8988T (cell line): ENCODE measurements around the gene SYNE1.
"Not testable (repeated sequence)": the region's sequence is repeated elsewhere in the genome, so short reads cannot be mapped to it uniquely, and the experiment has no call there.

Experiments
- DNase-seq: peaks from one replicate; pipeline ENCODE4 v3.0.0; 2011

Gene SYNE1

DNA sequence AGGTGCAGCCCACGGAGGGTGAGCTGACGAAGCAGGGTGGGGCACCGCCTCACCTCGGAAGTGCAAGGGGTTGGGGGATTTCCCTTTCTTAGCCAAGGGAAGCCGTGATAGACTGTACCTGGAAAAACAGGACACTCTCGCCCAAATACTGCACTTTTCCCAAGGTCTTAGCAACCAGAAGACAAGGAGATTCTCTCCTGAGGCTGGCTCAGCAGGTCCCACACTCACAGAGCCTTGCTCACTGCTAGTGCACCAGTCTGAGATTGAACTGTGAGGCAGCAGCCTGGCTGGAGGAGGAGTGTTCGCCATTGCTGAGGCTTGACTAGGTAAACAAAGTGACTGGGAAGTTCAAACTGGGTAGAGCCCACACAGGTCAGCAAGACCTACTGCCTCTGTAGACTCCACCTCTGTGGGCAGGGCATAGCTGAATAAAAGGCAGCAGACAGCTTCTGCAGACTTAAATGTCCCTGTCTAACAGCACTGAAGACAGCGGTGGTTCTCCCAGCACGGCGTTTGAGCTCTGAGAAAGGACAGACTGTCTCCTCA is 28.0 kb downstream of the SYNE1 start:
- no peak for DNase-seq

DNA sequence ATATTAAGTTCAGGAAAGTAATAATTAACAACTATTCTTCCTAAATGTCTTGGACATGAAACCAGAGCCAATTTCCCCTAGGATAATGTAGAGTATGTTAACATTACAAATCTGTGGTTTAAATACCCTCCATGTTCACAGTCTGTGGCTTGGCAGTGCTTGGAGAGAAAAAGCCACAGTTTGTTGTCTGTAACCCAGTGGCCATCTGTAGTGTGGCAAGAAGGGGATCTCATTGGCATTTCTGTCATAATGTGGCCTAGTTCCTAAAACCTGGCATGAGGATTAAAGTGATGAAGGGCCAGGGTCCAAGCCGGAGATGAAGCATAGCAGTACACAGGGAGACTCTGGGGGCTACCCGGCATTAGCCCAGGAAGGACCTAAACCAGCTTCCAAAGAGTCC is 31.2 kb downstream of the SYNE1 start:
- DNase-seq = no peak

DNA sequence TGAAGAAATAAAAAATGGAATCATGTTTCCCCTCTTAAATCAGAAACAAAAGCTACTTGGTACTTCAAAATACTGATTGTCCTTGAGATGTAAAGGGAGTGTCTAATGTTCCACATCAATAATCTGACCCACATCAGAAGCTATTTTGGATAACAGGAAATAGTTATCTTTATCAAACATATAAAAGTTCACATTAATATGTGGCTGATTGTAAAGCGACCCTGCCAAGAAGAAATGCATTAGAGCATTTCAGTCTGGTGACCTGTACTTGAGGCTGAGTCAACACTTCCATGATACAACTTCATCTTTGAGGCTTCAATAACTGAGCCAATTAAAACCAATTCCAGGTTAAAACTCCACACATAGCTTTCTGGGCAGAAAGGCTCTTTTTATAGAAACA is 31.8 kb downstream of the SYNE1 start:
- no peak for DNase-seq

DNA sequence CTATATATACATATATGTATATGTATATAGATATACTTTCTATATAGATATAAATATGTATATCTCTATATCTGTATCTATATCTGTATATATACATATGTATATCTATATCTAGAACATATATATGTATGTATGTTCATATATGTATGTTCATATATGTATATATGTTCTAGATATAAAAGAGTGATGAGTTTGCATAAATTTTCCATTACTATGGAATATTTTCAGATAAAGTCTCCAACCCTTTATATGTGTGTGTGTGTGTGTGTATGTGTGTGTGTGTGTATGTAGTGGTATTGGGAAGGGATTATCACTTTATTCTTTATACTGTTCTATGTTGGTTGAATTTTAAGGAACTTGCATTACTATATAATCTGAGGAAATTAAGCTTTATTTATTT is 33.3 kb downstream of the SYNE1 start:
- DNase-seq = no peak

DNA sequence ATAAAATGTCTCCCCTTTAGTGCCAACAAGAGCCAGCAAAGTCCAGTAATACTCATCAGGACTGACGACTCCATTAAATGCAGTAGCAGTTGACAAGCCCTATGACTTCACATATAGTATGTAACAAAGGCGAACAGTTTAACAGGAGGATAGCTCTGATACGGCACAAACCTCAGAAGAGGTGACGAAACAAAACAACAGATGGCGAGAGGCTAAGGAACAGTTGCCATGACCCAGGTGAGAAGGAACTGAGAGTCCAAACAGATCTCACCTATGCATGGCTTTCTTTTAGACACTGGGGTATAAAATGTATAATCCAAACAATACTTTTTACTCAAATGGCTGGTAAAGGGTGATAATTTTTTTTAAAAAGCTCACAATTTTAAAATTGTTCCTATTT is 37.1 kb downstream of the SYNE1 start:
- DNase-seq = no peak

DNA sequence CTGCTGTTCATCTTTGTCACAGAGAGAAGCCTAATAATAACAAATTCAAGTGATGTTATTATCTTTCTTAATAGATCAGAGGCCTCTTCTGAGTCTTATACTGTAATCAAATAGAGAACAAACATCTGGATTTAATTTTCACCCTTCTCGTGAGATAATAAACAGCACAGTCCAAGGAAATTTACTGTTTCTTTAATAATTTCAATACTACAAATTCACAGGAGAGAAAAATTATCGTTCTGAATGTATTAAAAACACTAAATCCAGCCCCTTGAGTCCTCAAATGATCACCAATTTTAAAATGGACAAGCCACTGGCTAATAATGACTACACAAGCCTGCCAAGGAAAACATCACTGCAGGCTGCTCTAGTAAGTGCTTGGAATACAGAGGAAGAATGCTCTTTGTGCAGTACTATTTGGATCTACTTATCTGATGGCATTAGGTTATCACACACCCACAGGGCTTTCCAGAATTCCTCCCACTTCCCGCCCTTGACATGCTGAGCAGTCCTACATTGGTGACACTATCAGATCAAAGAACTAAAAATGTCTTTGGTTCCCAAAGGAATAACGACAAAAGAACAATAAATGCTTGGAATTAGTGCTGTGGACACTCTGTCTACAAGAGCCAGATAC is 38.1 kb downstream of the SYNE1 start:
- no peak for DNase-seq

DNA sequence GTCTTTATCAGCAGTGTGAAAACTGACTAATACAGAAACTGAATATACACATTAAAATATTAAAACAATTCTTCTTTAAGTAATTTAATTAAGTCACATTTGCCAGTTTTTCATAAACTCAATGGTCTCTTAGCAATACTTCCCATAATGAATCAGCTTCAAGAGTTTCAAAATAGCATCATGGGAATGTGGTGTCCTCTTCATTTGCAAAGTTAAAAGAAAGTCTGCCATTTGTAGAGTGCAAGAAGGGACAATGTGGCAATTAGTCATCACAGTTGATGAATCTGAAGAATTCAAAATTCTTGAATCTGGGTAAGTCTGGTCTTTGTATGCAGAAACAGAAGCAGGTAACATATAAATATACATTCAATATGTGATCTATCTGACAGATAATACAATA is 38.7 kb downstream of the SYNE1 start:
- DNase-seq = no peak

DNA sequence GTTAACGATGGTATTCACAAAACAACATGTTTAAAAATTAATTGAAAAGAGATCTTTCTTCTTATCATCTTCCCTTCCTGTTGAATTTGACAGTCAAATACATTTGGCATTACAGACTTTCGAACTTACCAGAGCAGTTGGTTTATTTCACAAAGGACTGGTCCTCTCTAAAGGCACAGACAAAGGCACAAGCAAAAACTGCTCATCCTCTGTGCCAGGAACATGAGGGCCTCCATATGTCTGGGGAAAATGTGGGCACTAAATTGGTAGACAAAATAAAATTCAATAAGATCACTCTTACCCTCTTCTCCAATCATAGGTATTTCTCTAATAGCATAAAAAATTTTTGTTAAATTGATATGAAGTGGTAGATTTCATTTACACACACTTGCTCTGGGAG is 40.4 kb downstream of the SYNE1 start:
- DNase-seq = no peak

- no peak for DNase-seq
Observed at GRCh38 chr6:152595499-152595898, 41.7 kb downstream of the SYNE1 start.

DNA sequence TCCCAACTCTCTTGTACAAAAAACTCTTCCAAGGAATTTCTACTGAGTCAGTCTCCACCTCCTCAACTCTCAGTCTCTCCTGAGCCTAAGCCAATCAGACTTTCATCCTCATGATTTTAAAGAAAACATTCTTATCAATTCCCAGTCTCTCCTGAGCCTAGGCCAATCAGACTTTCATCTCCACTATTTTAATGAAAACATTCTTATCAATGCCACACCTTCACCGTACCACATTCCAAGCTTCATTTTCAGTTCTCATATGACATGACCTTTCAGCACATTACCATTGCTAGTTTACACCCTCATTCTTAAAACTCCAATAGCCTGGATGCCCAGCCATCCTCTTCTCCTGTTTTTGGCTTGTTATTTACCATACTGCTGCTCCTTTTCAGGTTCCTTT is 42.5 kb downstream of the SYNE1 start:
- no peak for DNase-seq

DNA sequence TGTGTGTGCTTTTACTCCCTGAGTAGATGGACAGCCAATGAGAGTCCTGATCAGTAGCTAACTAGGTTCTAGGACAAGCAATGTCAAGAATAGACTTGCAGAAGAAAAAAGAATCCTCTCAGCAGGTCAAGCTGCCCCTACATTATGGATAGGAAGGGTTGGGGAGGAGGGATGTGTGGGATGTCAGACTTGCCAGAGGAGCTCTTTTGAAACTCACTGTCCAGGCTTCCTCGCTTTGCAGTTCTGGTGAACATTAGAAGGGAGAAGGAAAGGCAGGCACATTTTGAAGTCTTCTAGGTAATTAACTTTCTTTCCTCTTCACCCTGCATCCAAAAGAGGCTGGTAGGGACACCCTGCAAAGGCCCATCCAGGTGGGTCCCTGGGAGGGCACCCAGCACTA is 48.7 kb downstream of the SYNE1 start:
- no peak for DNase-seq

GRCh38 chr6:152587473-152587872 is 49.7 kb downstream of the SYNE1 start:
- no peak for DNase-seq

GRCh38 chr6:152585236-152585635 is 51.9 kb downstream of the SYNE1 start:
- no peak for DNase-seq

DNA sequence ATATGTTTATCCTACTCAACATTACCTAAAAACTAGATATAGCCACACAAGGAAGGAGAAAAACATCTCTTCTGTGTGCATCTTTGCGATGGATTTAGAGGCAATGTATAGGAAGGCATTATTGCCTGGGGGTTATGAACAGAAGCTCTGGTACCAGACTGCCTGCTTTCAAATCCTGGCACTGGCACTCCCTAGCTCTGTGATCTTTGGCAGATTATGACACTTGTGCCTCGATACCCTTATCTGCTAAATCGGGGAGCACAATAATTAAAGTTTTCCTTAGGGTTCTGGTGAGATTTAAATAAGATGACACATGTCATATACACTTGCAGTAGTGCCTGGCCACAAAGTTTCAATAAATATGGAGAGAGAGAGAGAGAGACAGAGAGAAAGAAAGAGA is 53.3 kb downstream of the SYNE1 start:
- DNase-seq = no peak

DNA sequence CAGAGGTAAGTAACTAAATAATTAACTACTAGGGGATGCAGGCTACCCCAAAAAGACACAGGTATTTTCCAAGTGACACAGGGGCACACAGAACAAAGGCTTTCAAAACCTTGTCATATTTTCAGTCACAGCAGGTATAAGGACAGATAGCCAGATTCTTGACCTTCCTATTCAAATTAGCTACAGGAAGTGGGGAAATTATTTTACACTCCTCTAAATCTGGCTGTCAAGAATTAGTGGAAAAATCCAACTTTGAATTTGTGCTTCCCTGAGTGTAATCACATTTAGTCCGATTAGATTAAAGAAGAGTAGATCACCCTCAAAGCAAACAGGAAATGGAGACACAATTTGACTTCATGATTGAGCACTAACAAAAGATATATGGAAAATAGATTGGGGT is 60.6 kb downstream of the SYNE1 start:
- no peak for DNase-seq

GRCh38 chr6:152575621-152576150 is 61.5 kb downstream of the SYNE1 start:
- no peak for DNase-seq

GRCh38 chr6:152575161-152575560 is 62.0 kb downstream of the SYNE1 start:
- DNase-seq = no peak

- no peak for DNase-seq
Observed at GRCh38 chr6:152573762-152574161, 63.4 kb downstream of the SYNE1 start.

DNA sequence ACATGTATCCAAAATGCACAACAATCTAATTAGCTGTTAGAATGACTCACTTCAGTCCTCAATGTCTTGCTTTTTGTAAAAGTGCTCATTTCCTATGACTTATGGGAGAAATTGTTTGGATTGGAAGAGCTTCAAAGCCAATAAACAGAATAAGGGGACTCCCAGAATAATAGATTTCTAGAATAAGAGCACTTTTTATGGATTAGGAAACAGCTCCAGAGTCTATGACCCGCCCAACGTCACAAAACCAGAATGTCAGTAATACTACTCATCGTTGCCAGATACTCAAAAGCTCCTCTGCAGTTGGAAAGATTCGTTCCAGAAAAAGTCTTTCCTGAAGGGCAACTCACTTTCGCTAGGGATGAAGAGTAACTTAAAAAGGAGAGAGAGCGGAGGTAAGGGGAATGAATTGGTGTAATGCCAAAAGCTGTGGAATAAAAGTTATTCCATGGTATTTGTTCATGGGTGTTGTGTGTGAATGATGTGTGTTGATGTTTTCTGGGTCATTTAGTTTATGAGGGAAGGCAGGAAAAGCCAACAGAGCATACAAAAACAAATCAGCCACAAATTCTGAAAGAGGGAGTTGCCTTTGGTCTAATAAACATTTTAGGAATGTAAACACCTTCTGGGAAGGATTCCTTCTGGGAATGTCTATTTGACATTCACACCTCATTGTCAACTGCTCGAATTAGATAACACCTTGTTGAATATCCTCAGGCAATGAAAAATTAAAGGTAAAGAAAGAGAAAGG is 64.6 kb downstream of the SYNE1 start:
- DNase-seq = no peak

- no peak for DNase-seq
Observed at GRCh38 chr6:152571943-152572337, 65.2 kb downstream of the SYNE1 start.

DNA sequence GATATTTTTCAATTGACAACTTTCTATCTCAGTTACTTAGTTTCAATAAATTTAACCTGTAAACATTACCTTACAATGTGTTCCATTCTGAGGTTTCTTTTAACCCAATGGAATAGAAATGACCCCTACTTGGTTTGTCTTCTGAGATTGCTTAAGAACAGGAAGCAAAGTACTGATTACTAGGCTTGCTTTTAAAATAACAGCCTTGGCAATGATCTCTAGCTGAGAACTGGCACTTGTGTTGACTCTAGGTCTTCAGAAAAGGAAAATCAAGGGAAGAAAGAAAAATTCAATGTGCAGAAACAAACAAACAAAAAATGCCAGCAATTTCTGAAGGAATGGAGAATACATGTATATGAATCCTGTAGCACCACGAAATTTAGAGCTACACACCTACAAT is 66.1 kb downstream of the SYNE1 start:
- no peak for DNase-seq

- no peak for DNase-seq
Observed at GRCh38 chr6:152566103-152566875, 70.9 kb downstream of the SYNE1 start.

- no peak for DNase-seq
Observed at GRCh38 chr6:152563177-152563576, 74.0 kb downstream of the SYNE1 start.

DNA sequence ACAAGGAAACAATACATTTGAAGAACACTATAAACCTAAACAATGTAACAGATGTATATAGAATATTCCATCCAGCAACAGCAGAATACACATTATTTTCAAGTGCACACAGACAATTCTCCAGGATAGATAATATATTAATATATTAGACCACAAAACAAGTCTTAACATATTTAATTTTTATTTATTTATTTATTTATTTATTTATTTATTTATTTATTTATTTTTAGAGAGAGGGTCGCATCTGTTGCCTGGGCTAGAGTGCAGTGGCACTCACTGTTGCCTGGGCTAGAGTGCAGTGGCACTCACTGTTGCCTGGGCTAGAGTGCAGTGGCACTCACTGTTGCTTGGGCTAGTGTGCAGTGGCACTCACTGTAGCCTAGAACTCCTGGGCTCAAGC is 78.4 kb downstream of the SYNE1 start:
- DNase-seq = not testable (repeated sequence)
